Right cardiac atrium (tissue), 5 donors: ENCODE results near the gene FH. TPM values are rescaled to one million over a fixed set of nuclear protein-coding genes. Genes with fewer than 3 reads are reported as not detected.

Experiments used
- ATAC-seq, 2 donors: fragments of 200-7000 bp; cut with Tn5 transposase; one replicate each; pipeline versions ENCODE4 v1.8.0 to v1.9.1; 2020; ENCODE audit warnings: moderate library complexity in 2 of 2, mild to moderate bottlenecking in 1 of 2
- DNase-seq, 3 donors: peaks; one replicate each; pipeline ENCODE4 v3.0.0-alpha.2; 2020
- H3K27ac ChIP-seq: one replicate; pipeline ENCODE4 v1.5.1; 2013; ENCODE audit warnings: mild to moderate bottlenecking, low read length, control low read depth, moderate library complexity
- H3K27me3 ChIP-seq: one replicate; pipeline ENCODE4 v1.6.1; 2013; ENCODE audit not compliant: control insufficient read depth, insufficient read depth
- H3K4me1 ChIP-seq: one replicate; pipeline ENCODE4 v1.6.1; 2013; ENCODE audit warnings: low read length; ENCODE audit not compliant: control insufficient read depth, insufficient read depth
- H3K4me3 ChIP-seq: one replicate; pipeline ENCODE4 v1.5.1; 2013; ENCODE audit warnings: low read length, control low read depth
- H3K9me3 ChIP-seq: one replicate; pipeline ENCODE4 v1.6.1; 2013; ENCODE audit warnings: low read length; ENCODE audit not compliant: control insufficient read depth
- WGBS: extraction: QIAGEN DNeasy Blood & Tissue Kit; methylation state at CpG from one replicate; pipeline ENCODE4 v1.1.7; 2013; 5-methylcytosine and 5-hydroxymethylcytosine counted together
- intact Hi-C, 4 donors: fragments of 100-400 bp; cut with DNase I; formaldehyde crosslinking; loops; one replicate each; pipeline versions ENCODE4 v1.11.0 to v1.14.0; 2022 to 2023
- polyA plus RNA-seq: library from polyadenylated mRNA; stranded (reverse); fragments of 200-250 nt; gene quantifications from one replicate; pipeline ENCODE4 v1.2.3, GENCODE V29; 2013
- total RNA-seq, 4 donors: library from RNA; stranded (reverse); fragmentation: NEBNext Ultra II Directional; extraction: Animal tissue kit (Norgen Biotek cat#: 25700); gene quantifications; one replicate each; pipeline ENCODE4 v1.2.1, GENCODE V29; 2021
- donor health status: healthy with polysubstance abuse.
- donor health status: DM: no; HTN: yes; CAD: no.
- donor health status: DM: no; HTN: no; CAD: no.
- donor health status: DM: no; HTN: yes; CAD: no; lungs with severe emphysema.
- donor health status: DM: yes; HTN: yes; CAD: no.

The FH gene
- total and polyA plus RNA-seq, 5 donors = 149 to 232 (median 169) TPM

DNA sequence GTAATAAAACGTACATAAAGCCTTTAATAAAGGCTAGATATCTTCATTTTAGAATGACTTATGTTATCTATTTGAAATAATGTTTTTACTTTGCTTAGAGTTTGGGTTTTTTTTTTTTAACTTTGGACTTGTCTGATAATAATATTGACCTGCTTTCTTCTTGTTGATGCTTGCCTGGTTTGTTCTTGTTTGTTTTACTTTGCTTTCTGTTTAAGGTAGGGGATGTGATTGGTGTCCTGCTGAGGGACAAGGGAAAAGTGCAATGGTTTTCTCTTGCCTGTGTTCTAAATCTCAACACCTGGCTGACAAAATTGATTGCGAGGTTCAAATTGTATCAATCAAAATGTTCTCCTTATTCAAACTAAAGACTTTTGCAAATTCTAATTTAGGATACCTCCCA, 2.2 kb upstream of the FH start:
- no peak overlapping the region for H3K4me3 ChIP-seq
- ATAC-seq = no peak
- WGBS = 83% methylated on average over 2 of the region's 2 CpGs
- H3K27ac ChIP-seq = no peak overlapping the region
- DNase-seq = no peak
- intact Hi-C loops = loop anchor here in 1 of 4 donors (10.0 kb wide), 1 partner anchor 313 kb away; no protein-coding TSS in a partner anchor
- no peaks in the 10 kb centered on the region for H3K27me3 ChIP-seq
- H3K4me1 ChIP-seq = no peaks in the 10 kb centered on the region
- no peaks in the 10 kb centered on the region for H3K9me3 ChIP-seq

DNA sequence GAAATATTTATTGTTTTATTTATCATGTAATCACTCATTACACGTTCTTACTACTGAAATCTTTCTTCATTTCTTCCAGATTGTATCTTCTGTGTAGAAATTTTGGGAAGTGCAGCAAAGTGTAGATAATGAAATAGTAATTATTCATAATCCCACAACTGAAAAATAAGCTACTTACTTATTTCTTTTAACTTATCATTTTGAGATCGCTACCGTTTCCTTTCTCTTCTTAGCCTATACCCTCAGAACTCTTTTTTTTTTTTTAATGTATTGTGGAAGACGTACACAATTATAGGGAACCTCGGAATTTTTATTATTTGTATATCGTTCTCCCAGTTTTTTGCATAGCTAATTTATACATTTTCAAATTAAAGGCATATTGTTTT, 518 bp upstream of the FH start:
- DNase-seq (no peak), ATAC-seq (no peak)
- intact Hi-C loops = loop anchor here in 1 of 4 donors (10.0 kb wide), 1 partner anchor 315 kb away; no protein-coding TSS in a partner anchor
- WGBS = 16% methylated on average over 6 of the region's 6 CpGs
- H3K27me3 ChIP-seq = no peaks in the 10 kb centered on the region
- no peaks in the 10 kb centered on the region for H3K9me3 ChIP-seq
- H3K4me1 ChIP-seq = no peaks in the 10 kb centered on the region
- no peak overlapping the region for H3K27ac ChIP-seq
- H3K4me3 ChIP-seq = peak overlapping the region; percentile 45

DNA sequence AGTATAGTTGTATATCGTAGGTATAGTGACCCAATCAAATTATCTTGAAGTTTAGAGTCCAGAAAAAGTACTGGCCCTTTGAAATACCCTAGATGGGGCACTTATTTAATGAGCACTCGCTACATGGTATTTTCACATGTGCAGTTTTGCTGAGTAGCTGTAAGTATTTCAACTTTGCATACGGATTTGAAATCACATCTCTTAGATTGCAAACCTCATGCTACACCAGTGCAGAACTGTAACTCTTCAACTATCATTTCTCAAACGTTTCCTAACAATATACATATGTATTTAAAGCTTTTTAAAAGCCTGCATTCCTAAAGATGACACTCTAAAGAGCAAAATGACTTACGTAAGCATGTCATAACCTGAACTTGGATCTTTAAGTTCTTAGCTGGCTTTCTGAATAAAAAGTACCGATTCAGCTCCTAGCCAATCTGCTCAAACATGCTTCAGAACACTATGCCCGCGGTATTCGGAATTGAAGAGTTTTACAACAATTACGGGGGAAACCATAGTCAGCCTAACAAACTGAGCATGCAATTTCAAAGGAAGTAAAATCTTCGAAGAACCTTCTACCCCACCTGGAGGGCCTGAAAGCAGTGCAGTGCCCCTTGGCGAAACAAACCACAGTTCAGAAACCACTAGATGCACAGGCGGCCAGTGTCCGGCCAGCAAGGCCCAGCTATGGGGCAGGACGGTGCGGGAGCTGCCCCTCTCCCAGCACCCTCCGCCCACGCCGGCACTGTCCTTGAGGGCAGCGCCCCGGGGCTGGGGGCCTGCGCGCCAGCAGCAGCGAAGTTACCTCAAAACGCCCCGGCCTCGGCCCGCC, 863 bp downstream of the FH start:
- Histone ChIP-seq H3K27me3 (no peaks in the 10 kb centered on the region), H3K9me3 (no peaks in the 10 kb centered on the region), H3K27ac (peak overlapping the region; percentile 77), H3K4me3 (peak overlapping the region; percentile 86), H3K4me1 (no peaks in the 10 kb centered on the region)
- peak; percentile 57 to 71 for ATAC-seq
- 3% methylated on average over 28 of the region's 28 CpGs for WGBS
- DNase-seq = peak in 1 of 3 donors; percentile 30
- intact Hi-C loops = no loop called here

DNA sequence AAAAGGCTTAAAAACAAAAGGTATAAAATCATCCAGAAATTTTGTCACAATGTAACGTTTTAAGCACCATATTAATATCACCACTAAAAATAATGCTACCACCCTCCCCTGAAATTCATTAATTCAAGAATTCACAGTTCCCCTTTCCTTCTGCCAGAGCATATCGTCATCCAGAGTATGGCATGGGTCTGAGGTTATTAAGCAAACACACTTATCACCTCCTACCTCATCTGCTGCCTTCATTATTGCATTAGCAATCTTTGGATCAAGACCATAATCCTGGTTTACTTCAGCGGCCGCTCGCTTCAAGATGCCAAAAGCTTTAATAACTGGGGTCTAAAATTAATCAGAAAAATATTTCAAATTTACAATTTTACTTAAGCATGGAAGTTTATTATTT, 6.2 kb downstream of the FH start:
- Histone ChIP-seq H3K4me1 (no peaks in the 10 kb centered on the region), H3K27ac (no peak overlapping the region), H3K9me3 (no peaks in the 10 kb centered on the region), H3K4me3 (no peak overlapping the region), H3K27me3 (no peaks in the 10 kb centered on the region)
- ATAC-seq (no peak), DNase-seq (no peak)
- 88% methylated on average over 5 of the region's 5 CpGs for WGBS
- intact Hi-C loops = no loop called here

DNA sequence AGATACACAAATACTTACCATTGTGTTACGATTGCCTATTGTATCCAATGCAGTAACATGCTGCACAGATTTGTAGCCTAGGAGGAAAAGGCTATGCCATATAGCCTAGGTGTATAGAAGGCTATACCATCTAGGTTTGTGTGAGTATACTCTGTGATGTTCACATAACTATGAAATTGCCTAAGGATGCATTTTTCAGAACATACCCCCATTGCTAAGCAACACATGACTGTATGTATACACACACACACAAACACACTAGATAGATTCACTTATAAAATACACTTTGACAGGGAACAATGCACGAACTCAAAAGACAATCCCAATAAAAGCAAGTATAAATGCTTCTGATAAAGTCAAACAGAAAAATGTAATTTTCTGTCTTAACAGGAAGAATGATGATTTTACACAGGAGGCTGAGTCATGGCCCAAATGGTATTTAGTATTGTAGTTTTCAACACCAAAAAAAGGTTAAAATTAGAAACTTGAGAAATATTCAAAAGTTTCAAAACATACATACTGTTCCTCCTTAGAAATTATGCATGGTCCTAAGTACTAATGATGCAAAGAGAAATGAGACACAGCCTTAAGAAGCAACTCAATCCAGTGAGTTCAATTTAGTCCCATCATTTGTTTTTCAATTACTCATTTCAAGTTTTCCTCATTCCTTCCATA, 12.2 kb downstream of the FH start:
- intact Hi-C loops = no loop called here
- H3K27ac ChIP-seq = no peak overlapping the region

DNA sequence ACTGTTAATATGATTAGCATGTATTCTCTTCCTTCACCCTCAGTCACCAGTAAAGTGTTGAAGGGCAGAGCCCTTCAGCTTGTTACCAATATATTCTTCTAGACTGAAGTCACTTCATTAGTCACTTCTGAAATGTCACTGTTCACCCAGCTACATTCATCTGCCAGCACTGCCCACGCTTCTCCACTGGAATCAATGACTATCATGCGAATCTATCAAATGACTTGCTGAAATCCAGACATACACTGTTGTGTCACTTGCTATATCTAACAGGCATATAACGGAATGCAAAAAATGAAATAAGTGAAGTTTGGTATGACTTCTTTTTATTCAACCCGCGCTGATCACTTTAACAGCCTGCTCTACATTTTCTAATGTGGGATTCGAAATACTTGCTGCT, 16.1 kb downstream of the FH start:
- no peaks in the 10 kb centered on the region for H3K27me3 ChIP-seq
- H3K9me3 ChIP-seq = no peaks in the 10 kb centered on the region
- H3K4me3 ChIP-seq = no peak overlapping the region
- 95% methylated on average over 6 of the region's 6 CpGs for WGBS
- DNase-seq (no peak), ATAC-seq (no peak)
- no peaks in the 10 kb centered on the region for H3K4me1 ChIP-seq
- intact Hi-C loops = no loop called here
- H3K27ac ChIP-seq = no peak overlapping the region

More for the DNA sequence above, 12.2 kb downstream of the FH start:
- Histone ChIP-seq H3K9me3 (no peaks in the 10 kb centered on the region), H3K4me3 (no peak overlapping the region), H3K4me1 (no peaks in the 10 kb centered on the region), H3K27me3 (no peaks in the 10 kb centered on the region)
- 87% methylated on average over 2 of the region's 2 CpGs for WGBS
- DNase-seq = no peak
- ATAC-seq = no peak

DNA sequence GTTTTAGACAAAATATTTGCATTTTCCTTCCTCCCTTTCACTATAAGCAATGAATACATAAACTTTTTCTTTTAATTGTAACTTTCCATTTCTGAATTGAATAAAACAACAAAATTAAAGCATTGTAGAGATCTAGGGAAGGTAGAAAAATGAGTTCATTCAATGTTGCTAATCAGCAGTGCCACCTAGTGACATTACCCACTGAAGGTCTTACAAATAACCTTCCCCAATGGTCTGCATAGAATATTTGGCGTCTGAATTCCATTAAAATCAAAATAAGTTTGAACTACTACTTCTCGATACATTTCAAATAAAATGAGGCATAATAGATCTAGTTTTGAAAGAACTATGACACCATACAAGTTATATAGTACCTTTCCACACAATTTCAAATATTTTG, 19.6 kb downstream of the FH start:
- no peaks in the 10 kb centered on the region for H3K4me1 ChIP-seq
- H3K27me3 ChIP-seq = no peaks in the 10 kb centered on the region
- no peak overlapping the region for H3K4me3 ChIP-seq
- no peak overlapping the region for H3K27ac ChIP-seq
- intact Hi-C loops = no loop called here
- no peak for ATAC-seq
- WGBS = 88% methylated on average over 2 of the region's 2 CpGs
- H3K9me3 ChIP-seq = no peaks in the 10 kb centered on the region
- no peak for DNase-seq

DNA sequence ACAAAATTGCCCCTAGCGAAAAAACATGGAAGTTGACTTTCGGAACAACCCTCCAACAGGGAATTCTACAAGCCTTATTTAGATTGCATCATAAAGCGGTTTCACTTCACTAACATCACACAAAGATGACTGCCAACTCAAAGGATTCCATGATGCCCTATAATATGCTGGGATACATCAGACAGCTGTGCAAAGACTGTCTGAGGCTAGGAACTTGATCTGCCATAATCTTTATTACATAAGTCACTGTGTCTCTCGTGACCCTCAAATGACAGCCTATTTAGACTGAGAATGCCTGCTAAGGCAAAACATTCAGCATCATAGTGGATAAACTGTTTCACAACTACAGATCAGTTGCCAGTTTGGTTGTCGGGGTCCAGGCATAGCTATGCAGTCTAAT, 23.8 kb downstream of the FH start:
- H3K27me3 ChIP-seq = no peaks in the 10 kb centered on the region
- H3K4me3 ChIP-seq = no peak overlapping the region
- intact Hi-C loops = no loop called here
- no peaks in the 10 kb centered on the region for H3K9me3 ChIP-seq
- no peak for DNase-seq
- H3K27ac ChIP-seq = no peak overlapping the region
- 92% methylated on average over 5 of the region's 5 CpGs for WGBS
- H3K4me1 ChIP-seq = no peaks in the 10 kb centered on the region
- no peak for ATAC-seq

DNA sequence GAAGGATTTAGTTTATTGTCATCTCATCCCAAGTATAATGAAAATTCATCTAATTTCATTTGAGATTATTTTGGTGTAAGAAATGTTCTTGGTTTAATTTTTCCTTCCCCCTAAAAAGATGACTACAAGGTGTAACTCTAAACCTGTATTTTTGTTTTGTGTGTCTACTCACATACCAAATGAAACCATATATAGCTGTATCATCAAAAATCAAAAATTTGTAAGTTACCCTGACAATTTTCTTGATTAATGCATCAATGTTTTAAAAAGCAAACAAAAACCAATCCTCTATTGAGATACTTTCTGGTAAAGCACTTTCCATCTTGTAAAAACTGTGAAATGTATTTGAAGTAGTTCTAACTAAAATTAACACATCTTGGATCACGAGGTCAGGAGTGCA, 30.8 kb downstream of the FH start:
- no peaks in the 10 kb centered on the region for H3K27me3 ChIP-seq
- intact Hi-C loops = no loop called here
- no peaks in the 10 kb centered on the region for H3K9me3 ChIP-seq
- 94% methylated on average over 1 of the region's 1 CpG for WGBS
- no peaks in the 10 kb centered on the region for H3K4me1 ChIP-seq
- no peak for ATAC-seq
- no peak overlapping the region for H3K27ac ChIP-seq
- DNase-seq = no peak
- H3K4me3 ChIP-seq = no peak overlapping the region

DNA sequence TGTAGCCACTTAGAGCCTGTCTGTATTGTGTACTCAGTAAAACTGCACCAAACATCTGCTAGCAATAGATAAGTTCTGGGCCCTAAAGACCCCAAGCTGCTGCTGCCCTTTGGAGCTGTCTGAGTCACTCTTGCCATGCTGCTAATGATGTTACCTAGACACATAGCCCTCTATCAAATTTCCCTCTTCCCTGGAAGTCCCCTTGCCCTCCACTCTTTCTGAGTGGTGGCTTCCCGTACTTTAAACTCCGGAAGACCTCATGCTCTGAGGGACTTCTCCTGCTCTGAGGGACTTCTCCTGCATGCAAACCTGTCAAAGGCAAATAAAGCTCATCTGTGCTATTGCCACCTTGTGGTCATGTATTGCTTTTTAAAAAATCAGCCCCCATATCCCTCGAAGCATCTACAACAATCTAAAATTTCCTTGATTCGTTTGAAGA, 34.0 kb downstream of the FH start:
- Histone ChIP-seq H3K27me3 (no peaks in the 10 kb centered on the region), H3K27ac (no peak overlapping the region), H3K9me3 (no peaks in the 10 kb centered on the region), H3K4me1 (no peaks in the 10 kb centered on the region), H3K4me3 (no peak overlapping the region)
- WGBS = 87% methylated on average over 4 of the region's 4 CpGs
- intact Hi-C loops = no loop called here
- no peak for DNase-seq
- no peak for ATAC-seq

DNA sequence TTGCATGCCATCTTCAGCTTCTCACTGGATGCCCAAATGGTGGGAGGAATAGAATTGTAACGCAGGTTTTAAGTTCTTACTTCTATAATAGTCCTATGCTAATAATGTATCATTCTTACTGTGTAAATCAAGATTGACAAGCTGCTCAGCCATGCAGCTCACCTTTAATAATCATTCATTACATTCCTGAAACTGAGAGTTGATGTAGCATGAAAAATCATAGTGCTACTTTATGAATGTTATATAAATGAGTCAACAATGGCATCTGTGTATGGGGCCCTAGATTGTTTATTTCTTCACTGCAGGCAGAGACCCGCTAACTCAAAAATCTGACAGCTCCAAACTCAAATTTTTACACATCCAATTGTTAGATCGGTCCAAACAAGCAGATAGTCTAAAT, 34.4 kb downstream of the FH start:
- Histone ChIP-seq H3K4me3 (no peak overlapping the region), H3K27ac (no peak overlapping the region), H3K9me3 (no peaks in the 10 kb centered on the region), H3K4me1 (no peaks in the 10 kb centered on the region), H3K27me3 (no peaks in the 10 kb centered on the region)
- WGBS = 96% methylated on average over 3 of the region's 3 CpGs
- intact Hi-C loops = no loop called here
- ATAC-seq (no peak), DNase-seq (no peak)
